ENCODE results near the gene ZC3H18.

GRCh38 chr16:88645455-88645854 lies 75.3 kb downstream of the ZC3H18 start:
- TF ChIP-seq, protein P1, sequence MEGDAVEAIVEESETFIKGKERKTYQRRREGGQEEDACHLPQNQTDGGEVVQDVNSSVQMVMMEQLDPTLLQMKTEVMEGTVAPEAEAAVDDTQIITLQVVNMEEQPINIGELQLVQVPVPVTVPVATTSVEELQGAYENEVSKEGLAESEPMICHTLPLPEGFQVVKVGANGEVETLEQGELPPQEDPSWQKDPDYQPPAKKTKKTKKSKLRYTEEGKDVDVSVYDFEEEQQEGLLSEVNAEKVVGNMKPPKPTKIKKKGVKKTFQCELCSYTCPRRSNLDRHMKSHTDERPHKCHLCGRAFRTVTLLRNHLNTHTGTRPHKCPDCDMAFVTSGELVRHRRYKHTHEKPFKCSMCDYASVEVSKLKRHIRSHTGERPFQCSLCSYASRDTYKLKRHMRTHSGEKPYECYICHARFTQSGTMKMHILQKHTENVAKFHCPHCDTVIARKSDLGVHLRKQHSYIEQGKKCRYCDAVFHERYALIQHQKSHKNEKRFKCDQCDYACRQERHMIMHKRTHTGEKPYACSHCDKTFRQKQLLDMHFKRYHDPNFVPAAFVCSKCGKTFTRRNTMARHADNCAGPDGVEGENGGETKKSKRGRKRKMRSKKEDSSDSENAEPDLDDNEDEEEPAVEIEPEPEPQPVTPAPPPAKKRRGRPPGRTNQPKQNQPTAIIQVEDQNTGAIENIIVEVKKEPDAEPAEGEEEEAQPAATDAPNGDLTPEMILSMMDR (IDR thresholded peaks at IDR 0.05; ENCODE audit: insufficient read depth, low read length), result no peak
- no peak for TF ChIP-seq GABPA (IDR thresholded peaks at IDR 0.05; ENCODE audit: low read depth)
- TF ChIP-seq, protein P2, sequence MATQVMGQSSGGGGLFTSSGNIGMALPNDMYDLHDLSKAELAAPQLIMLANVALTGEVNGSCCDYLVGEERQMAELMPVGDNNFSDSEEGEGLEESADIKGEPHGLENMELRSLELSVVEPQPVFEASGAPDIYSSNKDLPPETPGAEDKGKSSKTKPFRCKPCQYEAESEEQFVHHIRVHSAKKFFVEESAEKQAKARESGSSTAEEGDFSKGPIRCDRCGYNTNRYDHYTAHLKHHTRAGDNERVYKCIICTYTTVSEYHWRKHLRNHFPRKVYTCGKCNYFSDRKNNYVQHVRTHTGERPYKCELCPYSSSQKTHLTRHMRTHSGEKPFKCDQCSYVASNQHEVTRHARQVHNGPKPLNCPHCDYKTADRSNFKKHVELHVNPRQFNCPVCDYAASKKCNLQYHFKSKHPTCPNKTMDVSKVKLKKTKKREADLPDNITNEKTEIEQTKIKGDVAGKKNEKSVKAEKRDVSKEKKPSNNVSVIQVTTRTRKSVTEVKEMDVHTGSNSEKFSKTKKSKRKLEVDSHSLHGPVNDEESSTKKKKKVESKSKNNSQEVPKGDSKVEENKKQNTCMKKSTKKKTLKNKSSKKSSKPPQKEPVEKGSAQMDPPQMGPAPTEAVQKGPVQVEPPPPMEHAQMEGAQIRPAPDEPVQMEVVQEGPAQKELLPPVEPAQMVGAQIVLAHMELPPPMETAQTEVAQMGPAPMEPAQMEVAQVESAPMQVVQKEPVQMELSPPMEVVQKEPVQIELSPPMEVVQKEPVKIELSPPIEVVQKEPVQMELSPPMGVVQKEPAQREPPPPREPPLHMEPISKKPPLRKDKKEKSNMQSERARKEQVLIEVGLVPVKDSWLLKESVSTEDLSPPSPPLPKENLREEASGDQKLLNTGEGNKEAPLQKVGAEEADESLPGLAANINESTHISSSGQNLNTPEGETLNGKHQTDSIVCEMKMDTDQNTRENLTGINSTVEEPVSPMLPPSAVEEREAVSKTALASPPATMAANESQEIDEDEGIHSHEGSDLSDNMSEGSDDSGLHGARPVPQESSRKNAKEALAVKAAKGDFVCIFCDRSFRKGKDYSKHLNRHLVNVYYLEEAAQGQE (IDR thresholded peaks at IDR 0.05; ENCODE audit: insufficient replicate concordance, low read depth), result no peak
- TF ChIP-seq POLR2AphosphoS5 (IDR thresholded peaks at IDR 0.05; ENCODE audit: low read depth), result no peak

Data from HL-60 (cell line).